ENCODE data around the gene BRF1.

The BRF1 gene

DNA sequence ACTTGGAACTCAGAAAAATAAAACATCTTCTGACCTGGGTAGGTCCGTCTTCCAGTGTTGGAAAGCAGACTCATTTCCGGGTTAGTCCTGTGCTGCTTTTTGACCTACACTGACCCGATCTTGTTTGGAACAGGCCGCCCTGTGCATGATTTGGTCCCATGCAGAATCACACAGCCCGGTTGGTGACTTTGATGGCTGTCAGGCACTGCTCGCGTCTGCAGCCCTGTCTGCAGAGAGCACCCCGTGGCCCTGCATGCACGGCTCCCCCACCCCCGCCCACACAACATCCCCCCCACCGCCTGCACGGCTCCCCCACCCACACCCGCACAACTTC is 45.4 kb upstream of the BRF1 start:
- TF ChIP-seq, protein P1, sequence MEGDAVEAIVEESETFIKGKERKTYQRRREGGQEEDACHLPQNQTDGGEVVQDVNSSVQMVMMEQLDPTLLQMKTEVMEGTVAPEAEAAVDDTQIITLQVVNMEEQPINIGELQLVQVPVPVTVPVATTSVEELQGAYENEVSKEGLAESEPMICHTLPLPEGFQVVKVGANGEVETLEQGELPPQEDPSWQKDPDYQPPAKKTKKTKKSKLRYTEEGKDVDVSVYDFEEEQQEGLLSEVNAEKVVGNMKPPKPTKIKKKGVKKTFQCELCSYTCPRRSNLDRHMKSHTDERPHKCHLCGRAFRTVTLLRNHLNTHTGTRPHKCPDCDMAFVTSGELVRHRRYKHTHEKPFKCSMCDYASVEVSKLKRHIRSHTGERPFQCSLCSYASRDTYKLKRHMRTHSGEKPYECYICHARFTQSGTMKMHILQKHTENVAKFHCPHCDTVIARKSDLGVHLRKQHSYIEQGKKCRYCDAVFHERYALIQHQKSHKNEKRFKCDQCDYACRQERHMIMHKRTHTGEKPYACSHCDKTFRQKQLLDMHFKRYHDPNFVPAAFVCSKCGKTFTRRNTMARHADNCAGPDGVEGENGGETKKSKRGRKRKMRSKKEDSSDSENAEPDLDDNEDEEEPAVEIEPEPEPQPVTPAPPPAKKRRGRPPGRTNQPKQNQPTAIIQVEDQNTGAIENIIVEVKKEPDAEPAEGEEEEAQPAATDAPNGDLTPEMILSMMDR (IDR thresholded peaks at IDR 0.05) = no peak

DNA sequence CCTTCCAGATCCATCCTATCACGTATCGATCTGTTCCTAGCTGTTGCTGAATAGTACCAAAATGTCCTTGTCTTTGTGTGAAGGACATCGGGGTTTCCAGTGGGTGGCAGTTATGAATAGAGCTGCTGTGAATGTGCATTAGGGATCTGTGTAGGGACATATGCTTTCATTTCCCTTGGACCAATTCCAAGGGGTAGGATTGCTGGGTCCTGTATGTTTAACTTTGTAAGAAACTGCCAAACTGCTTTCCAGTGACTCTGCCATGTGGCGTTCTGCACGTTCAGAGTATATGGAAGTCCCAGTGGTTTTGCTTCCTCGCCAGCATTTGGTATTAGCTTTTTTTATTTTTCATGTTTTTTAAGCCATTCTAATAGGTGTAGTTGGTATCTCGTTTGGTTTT is 42.4 kb upstream of the BRF1 start:
- TF ChIP-seq, protein P1 (IDR thresholded peaks at IDR 0.05) = no peak

DNA sequence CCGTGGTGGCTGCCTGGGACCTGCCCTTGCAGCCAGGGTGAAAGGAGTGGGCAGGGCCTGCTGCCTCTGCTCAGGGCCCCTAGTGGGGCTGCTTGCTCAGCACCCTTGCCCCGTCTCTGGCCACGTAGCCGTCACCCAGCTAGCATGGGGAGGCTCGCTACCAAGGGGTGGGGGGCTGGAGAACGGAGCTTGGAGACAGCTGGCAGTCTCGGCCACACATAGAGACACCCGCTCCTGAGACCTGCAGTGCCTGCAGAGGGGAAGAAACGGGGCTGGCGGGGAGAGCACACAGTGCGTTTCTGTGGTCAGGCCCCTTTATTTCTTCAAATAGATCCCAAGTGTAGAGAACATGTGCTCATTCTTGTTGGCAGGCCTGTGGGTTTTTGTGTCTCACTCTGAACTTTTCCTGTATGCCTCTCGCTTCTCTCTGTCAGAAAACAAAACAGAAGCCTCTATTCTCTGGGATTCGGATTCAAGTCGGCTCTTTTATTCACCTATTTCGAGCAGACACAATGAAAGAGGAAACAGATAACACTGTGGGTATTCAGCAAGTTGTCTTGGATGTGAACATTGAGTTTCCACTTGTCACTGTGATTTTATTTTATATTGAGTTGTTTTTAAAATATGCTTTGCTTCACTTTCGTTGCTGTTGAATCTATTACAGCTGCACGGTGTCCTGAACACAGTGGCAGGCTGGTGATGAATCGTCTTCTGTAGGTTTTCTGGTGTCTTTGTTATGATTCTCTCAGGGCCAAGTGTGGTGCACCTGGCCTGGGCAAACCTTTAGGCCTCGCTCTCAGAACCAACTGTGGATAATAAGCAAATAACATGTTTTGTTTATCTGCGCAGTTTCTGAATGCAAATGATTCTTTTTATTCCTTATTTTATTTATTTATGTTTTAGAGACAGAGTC is 40.3 kb upstream of the BRF1 start:
- TF ChIP-seq, protein P1 (IDR thresholded peaks at IDR 0.05) = no peak

DNA sequence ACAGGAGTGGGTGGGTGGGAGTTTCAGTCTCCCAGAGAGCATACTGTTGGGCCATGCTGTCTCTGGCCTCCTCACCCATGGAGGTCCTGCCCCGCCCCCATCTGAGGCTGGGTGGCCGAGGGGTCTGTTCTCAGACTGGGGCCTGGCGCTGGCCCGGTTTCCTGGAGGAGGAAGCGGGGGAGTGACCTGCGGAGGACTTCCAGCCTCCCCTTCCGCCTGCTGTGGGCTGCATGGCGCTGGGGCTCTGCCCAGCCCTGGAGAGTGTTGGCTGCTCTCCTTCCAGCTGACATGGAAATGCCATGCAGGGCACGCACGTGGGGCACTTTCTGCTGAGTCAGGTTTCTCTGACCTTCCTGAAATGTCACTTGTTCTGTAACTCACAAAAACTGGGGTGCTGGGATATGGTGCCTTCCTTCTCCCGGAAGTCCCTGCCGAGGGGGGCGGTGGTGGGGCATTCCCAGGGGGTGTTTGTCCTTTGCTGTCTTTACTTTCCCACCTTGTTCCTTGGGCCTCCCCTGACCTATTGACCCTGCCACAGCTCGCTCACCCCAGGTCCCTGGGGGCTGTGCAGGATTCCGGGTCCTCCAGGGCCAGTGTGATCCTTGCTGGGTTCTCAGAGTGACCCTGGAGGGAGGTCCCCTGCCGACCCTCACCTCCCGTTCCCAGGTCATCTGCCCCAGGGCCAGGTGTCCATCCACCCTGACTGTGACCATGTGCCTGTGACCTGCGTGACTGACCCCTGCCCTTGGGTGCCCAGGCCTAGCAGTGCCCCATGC is 37.4 kb upstream of the BRF1 start:
- TF ChIP-seq, protein P1 (IDR thresholded peaks at IDR 0.05) = no peak

DNA sequence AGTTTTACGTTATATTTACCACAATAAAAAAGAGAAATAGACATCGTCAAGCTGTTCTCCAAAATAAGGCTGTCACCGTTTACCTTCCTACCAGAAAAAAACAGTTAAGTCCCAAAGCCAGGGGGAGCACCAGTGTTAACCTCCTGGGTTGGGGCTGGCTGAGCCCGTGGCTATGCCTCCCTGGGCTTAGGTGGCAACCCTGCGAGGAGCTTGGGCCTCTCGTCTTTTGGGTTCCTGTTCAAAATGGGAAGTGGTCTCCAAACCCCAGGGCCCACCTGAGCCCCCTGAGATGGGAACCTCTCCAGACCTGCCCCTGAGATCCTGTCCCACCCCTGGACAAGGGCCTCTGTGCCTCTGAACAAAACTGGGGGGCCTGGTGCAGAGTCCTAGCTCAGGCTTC is 36.6 kb upstream of the BRF1 start:
- TF ChIP-seq, protein P1 (IDR thresholded peaks at IDR 0.05) = no peak

DNA sequence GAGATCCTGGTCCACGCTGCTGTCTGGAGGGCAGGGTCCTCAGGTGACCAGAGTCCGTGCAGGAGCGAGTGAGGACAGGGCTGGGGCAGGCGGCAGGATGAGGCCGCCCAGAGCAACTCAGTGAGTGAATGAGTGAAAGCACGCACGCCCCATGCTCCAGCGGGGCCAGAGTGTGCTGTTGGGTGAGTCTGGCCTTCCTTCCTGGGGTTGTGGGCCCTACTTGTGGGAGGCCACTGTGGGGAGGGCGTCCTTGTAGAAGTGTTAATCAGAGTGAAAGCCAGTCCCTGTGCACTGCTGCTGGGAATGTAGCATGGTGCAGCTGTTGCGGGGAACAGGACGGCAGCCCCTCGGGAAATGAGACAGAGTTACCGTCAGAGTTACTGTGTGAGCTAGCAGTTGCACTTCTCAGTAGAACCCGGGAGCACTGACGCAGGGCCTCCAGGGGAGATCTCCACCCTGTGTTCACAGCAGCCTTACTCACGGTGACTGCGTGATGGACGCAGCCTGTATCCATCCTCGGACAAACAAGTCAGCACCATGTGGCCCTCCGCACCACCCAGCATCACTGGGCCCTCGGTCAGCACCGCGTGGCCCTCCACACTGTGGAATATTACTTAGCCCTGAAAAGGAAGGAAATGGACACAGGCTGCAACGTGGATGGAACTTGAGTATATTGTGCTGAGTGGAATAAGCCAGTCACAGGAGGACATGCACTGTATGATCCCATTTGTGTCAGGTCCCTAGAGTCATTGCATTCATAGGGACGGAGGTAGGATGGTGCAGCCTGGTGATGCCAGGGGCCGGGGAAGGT is 35.9 kb upstream of the BRF1 start:
- TF ChIP-seq, protein P1 (IDR thresholded peaks at IDR 0.05) = no peak

DNA sequence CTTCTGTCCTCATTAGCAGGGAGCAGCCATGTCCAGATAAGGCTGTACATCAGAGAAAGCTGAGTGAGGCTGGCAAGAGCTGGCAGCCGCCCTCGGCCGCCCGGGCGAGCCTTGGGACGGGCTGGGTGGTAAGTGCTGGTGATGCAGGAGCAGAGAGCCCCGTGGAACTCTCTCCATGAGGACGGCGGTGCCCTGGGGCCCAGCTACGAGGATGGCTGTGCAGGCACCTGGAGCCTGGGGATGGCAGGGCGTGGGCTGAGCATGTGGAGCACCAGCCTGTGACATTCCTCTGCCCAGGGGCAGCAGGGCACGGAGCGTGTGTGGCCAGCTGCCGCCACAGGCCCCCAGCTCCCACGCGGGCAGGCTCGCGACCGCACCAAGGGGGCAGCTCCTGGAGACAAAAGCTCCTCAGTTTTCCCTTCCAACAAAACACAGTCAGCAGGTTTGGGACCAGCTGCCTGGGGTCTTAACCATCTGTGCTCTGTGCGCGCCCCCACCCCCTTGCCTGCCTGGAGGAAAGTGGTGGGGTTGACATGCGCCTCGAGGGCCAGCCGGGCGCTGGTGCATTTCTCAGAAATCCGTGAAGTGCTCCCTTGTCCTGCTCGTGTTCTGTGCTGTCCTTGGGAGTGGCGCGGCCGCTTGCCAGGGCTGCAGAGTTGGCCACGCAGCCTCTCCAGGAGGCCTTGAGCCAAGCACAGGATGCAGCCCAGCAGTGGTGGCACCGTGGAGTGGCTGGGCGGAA is 35.1 kb upstream of the BRF1 start:
- TF ChIP-seq, protein P1 (IDR thresholded peaks at IDR 0.05) = no peak
